A673 (cell line): ENCODE results near the gene CHRD. TPM values are rescaled to one million over a fixed set of nuclear protein-coding genes. Genes with fewer than 3 reads are reported as not detected.

Experiments used
- BruUV-seq: library from RNA; stranded (reverse); fragments of 400-500 nt; replicated peaks from 2 replicates; lab custom pipeline; 2021; lab: Mats Ljungman, UMichigan
- CTCF ChIA-PET: fragments of 300-600 bp; sonication (Branson Sonifier 250); formaldehyde crosslinking; loops from one replicate; lab custom pipeline; 2022; ENCODE audit warnings: antibody characterized with exemption; lab: Charles Lee
- POLR2A ChIA-PET: fragments of 300-600 bp; sonication (Branson Sonifier 250); formaldehyde crosslinking; loops from one replicate; lab custom pipeline; 2022; ENCODE audit warnings: antibody characterized with exemption; ENCODE audit not compliant: low non-redundant PET; lab: Charles Lee
- DNase-seq: peaks from one replicate; pipeline ENCODE4 v3.0.0-alpha.2; 2015; ENCODE audit warnings: low spot score
- H3K27ac ChIP-seq: fragments of 200-600 bp; sonication (generic); 2 replicates; pipeline ENCODE4 v1.5.1; 2016; ENCODE audit warnings: mixed run types, low read depth, mild to moderate bottlenecking, mixed read lengths, antibody characterized with exemption, low read length; ENCODE audit not compliant: poor library complexity, severe bottlenecking
- H3K27me3 ChIP-seq: fragments of 200-600 bp; sonication (generic); replicated peaks from 2 replicates; pipeline ENCODE4 v1.6.1; 2017; ENCODE audit warnings: mixed run types, low read depth, mild to moderate bottlenecking, mixed read lengths, antibody characterized with exemption, low read length; ENCODE audit not compliant: insufficient read depth, poor library complexity
- H3K36me3 ChIP-seq: fragments of 200-600 bp; sonication (generic); 2 replicates; pipeline ENCODE4 v1.6.1; 2016; ENCODE audit warnings: mixed run types, mild to moderate bottlenecking, mixed read lengths, antibody characterized with exemption, low read length; ENCODE audit not compliant: insufficient read depth, poor library complexity, severe bottlenecking
- H3K4me1 ChIP-seq: fragments of 200-600 bp; sonication (generic); 2 replicates; pipeline ENCODE4 v1.6.1; 2017; ENCODE audit warnings: mixed run types, mild to moderate bottlenecking, mixed read lengths, antibody characterized with exemption, low read length; ENCODE audit not compliant: insufficient read depth, poor library complexity, severe bottlenecking
- H3K4me3 ChIP-seq: fragments of 200-600 bp; sonication (generic); 2 replicates; pipeline ENCODE4 v1.5.1; 2016; ENCODE audit warnings: low read depth, mixed run types, mild to moderate bottlenecking, mixed read lengths, low read length; ENCODE audit not compliant: poor library complexity, severe bottlenecking
- H3K9me3 ChIP-seq: fragments of 200-600 bp; sonication (generic); 2 replicates; pipeline ENCODE4 v1.6.1; 2016; ENCODE audit warnings: mixed run types, low read depth, mild to moderate bottlenecking, mixed read lengths, antibody characterized with exemption, low read length; ENCODE audit not compliant: poor library complexity, severe bottlenecking
- EZH2 ChIP-seq: fragments of 200-600 bp; sonication (generic); IDR thresholded peaks from 2 replicates; pipeline ENCODE4 v1.6.1; 2017; ENCODE audit warnings: borderline replicate concordance, low read depth, mild to moderate bottlenecking, mixed read lengths, antibody characterized with exemption, low read length; ENCODE audit not compliant: poor library complexity, severe bottlenecking
- intact Hi-C: fragments of 100-400 bp; cut with micrococcal nuclease; formaldehyde crosslinking; loops from one replicate; pipeline ENCODE4 v1.10.0; 2022; ENCODE audit not compliant: unreplicated experiment
- total RNA-seq: library from RNA; stranded (reverse); gene quantifications from 2 replicates; pipeline ENCODE4 v1.2.3, GENCODE V29; 2021
- TF ChIP-seq, protein P1 (sequence below): fragments of 300-800, 200-600 bp; sonication (generic); conservative IDR thresholded peaks from 2 replicates; pipeline ENCODE4 v1.5.1; 2017; ENCODE audit warnings: low read depth, mild to moderate bottlenecking, antibody characterized with exemption, low read length, moderate library complexity, mixed read lengths

Gene CHRD
- total RNA-seq, 1 experiment from 2014 or later, result 0.06 TPM

DNA sequence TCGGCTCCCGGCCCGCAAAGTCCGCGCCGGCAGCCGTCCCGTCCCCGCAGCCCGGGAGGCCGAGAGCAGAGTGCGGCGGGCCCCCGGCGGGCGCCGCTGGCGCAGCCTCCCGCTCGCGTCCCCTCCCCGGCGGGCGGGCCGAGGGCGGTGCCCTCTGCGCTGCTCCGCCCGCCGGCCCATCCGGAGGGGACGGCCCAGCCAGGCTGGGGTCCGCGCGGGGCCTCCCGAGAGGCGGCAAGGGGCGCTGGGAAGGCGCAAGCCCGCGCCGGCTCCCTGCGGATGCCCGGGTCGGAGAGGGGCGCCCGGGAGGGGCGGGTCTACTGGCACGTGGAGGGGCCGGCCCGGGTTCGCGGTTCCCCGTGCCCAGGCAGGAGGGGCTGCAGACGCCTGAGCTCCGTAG is 18.3 kb upstream of the CHRD start, which contains the start of the genes CLCN2 and POLR2H:
CLCN2 (minus strand) TSS at position 74 of the 400 bp plus-strand sequence. CDS start 126 bp downstream, outside the sequence.
POLR2H (plus strand) TSS at position 179 of the 400 bp plus-strand sequence. CDS start 1,783 bp downstream, outside the sequence.
- Histone ChIP-seq H3K4me1 (peaks cover 11% of the 10 kb centered on the region), H3K27ac (peak within 1 kb of the TSS; percentile 89), H3K9me3 (no peaks in the 10 kb centered on the region), H3K4me3 (peak within 1 kb of the TSS; percentile 81), H3K36me3 (peaks cover 11% of the 10 kb centered on the region), H3K27me3 (no peaks in the 10 kb centered on the region)
- POLR2A ChIA-PET, result no interaction called here
- CTCF ChIA-PET, result no interaction called here
- intact Hi-C loops, result no loop called here
- no peak for TF ChIP-seq EZH2
- TF ChIP-seq, protein P1, sequence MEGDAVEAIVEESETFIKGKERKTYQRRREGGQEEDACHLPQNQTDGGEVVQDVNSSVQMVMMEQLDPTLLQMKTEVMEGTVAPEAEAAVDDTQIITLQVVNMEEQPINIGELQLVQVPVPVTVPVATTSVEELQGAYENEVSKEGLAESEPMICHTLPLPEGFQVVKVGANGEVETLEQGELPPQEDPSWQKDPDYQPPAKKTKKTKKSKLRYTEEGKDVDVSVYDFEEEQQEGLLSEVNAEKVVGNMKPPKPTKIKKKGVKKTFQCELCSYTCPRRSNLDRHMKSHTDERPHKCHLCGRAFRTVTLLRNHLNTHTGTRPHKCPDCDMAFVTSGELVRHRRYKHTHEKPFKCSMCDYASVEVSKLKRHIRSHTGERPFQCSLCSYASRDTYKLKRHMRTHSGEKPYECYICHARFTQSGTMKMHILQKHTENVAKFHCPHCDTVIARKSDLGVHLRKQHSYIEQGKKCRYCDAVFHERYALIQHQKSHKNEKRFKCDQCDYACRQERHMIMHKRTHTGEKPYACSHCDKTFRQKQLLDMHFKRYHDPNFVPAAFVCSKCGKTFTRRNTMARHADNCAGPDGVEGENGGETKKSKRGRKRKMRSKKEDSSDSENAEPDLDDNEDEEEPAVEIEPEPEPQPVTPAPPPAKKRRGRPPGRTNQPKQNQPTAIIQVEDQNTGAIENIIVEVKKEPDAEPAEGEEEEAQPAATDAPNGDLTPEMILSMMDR, result no peak
- BruUV-seq, result no TSS peak
- peak; percentile 49 for DNase-seq

DNA sequence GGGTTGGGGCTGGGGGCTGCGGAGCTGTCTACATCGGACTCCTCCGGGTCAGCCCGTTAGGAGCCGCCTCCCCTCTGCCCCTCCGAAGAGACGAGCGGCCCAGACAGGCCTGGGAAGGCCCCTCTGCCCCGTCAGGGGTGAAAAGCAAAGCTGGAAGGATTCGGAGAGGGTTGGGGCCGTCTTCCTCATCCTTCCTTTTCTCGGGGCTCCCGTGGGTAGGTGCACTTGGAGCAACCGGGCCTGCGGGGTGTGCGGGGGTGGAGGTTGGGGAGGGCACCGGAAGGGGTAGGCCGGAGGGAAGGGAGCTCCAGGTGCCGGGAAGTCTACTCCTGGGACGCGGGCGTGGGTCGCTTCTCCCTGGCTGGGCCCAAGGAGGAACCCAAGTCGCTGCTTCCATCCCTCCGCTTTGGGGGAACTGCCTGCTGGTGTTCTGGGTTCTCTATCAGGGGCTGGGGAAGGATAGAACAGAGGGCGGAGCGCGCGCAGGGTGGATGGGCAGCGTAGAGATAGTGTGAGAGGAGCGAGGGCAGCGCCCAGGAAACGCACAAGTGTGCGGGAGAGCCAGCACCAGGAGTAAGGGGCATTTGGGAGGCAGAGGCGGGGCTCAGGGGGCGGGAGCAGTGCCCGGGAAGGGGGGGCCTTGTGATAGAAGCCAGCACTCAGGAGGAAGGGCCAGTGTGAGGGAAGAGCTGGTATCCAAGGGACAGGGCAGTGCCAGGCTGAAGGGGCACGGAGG is 17.8 kb upstream of the CHRD start:
- BruUV-seq, result no TSS peak
- intact Hi-C loops, result no loop called here
- H3K27me3 ChIP-seq, result no peaks in the 10 kb centered on the region
- TF ChIP-seq, protein P1, result no peak
- no peak for TF ChIP-seq EZH2
- H3K36me3 ChIP-seq, result peaks cover 17% of the 10 kb centered on the region
- H3K4me1 ChIP-seq, result peaks cover 11% of the 10 kb centered on the region
- H3K9me3 ChIP-seq, result no peaks in the 10 kb centered on the region
- H3K27ac ChIP-seq, result peak overlapping the region; percentile 89
- ChIA-PET CTCF (interaction anchor here (0.6 to 1.0 kb wide), 2 partner anchors 8 to 1098 kb away, joined by 3 to 5 read pairs; no protein-coding TSS in a partner anchor), POLR2A (interaction anchor here (0.6 kb wide), 1 partner anchor 14 kb away, joined by 8 read pairs; no protein-coding TSS in a partner anchor)
- peak; percentile 73 for DNase-seq
- H3K4me3 ChIP-seq, result peak overlapping the region; percentile 81

DNA sequence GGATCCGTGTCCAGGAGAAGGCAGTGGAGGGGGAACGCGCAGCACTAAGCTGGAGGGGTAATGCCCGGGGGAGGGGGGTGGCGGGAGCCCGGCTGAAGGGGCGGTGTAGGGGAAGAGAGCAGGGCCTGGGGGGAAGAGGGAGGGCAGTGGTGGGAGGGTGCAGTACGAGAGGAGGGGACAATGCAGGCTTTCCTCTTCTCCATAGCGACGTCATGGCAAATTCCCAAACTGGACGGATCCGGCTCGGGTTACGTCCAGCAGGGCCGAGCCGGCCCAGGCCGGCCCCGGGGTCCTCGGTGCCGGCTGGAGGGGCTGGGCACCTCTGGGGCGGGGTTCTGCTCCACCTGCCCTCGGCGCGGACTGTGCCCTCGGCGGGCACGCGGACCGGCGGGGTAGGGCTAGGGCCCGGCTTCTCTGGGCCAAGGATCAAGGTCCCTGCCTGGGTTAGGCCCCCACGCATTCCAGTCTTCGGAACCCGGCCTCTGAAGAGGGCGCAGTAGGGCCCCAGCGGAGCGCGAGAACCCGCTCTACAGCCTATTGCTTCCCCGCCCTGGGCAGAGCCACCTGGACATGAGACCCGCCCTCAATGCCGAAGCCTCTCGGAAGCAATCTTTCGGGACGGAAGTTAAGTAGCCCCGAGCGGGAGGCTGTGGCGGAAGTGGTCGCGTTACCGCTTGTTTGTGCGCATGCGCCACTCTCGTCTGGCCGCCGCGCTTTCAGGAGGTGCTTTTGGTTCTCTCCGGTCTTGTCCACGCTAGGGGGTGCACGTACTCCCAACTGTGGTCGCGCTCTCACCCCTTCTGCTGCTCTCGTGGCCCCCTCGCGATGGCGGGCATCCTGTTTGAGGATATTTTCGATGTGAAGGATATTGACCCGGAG is 16.9 kb upstream of the CHRD start:
- peaks cover 23% of the 10 kb centered on the region for H3K36me3 ChIP-seq
- peaks cover 11% of the 10 kb centered on the region for H3K4me1 ChIP-seq
- peak; percentile 98 for DNase-seq
- TSS peak; percentile 59 for BruUV-seq
- ChIA-PET POLR2A (interaction anchor here (0.6 kb wide), 1 partner anchor 13 kb away, joined by 8 read pairs; no protein-coding TSS in a partner anchor), CTCF (interaction anchor here (0.6 to 1.0 kb wide), 2 partner anchors 9 to 1097 kb away, joined by 3 to 5 read pairs; no protein-coding TSS in a partner anchor)
- peak overlapping the region; percentile 89 for H3K27ac ChIP-seq
- no peaks in the 10 kb centered on the region for H3K9me3 ChIP-seq
- H3K27me3 ChIP-seq, result no peaks in the 10 kb centered on the region
- TF ChIP-seq, protein P1, result peak; percentile 76
- TF ChIP-seq EZH2, result no peak
- peak overlapping the region; percentile 81 for H3K4me3 ChIP-seq
- intact Hi-C loops, result no loop called here
